HL-60 (cell line): ENCODE results near the gene CLDN6.

ENCODE experiments used
- DNase-seq, 2 experiments: peaks; one replicate each; pipeline ENCODE4 v3.0.0-alpha.2; 2010 to 2020; ENCODE audit warnings: low read depth in 1 of 2, low spot score in 1 of 2
- H3K27ac ChIP-seq: fragments of 250-450 bp; sonication (Bioruptor Pico); replicated peaks from 2 replicates; pipeline ENCODE4 v1.5.1; 2020; ENCODE audit warnings: mild to moderate bottlenecking, moderate library complexity
- H3K27me3 ChIP-seq: fragments of 250-450 bp; sonication (Bioruptor Pico); 2 replicates; pipeline ENCODE4 v1.5.1; 2021; ENCODE audit warnings: mild to moderate bottlenecking, moderate library complexity; ENCODE audit not compliant: insufficient read depth, poor library complexity, severe bottlenecking
- H3K4me3 ChIP-seq: replicated peaks from 2 replicates; pipeline ENCODE4 v1.5.1; 2011; ENCODE audit warnings: mild to moderate bottlenecking, control low read depth, low read length; ENCODE audit not compliant: insufficient read depth
- GABPA ChIP-seq: IDR thresholded peaks from 2 replicates; pipeline ENCODE4 v1.6.1; 2012; ENCODE audit warnings: low read depth
- POLR2AphosphoS5 ChIP-seq: IDR thresholded peaks from 2 replicates; pipeline ENCODE4 v1.6.1; 2012; ENCODE audit warnings: low read depth
- SPI1 ChIP-seq: IDR thresholded peaks from 2 replicates; pipeline ENCODE4 v1.6.1; 2012; ENCODE audit warnings: low read depth, mild to moderate bottlenecking, borderline replicate concordance
- TF ChIP-seq, protein P1 (sequence below): IDR thresholded peaks from one replicate; pipeline ENCODE4 v1.5.1; 2011; ENCODE audit warnings: low read length, control low read depth, inconsistent platforms; ENCODE audit not compliant: insufficient read depth
- TF ChIP-seq, protein P2 (sequence below): IDR thresholded peaks from 2 replicates; pipeline ENCODE4 v1.6.1; 2012; ENCODE audit warnings: low read depth; ENCODE audit not compliant: insufficient replicate concordance

The CLDN6 gene

DNA sequence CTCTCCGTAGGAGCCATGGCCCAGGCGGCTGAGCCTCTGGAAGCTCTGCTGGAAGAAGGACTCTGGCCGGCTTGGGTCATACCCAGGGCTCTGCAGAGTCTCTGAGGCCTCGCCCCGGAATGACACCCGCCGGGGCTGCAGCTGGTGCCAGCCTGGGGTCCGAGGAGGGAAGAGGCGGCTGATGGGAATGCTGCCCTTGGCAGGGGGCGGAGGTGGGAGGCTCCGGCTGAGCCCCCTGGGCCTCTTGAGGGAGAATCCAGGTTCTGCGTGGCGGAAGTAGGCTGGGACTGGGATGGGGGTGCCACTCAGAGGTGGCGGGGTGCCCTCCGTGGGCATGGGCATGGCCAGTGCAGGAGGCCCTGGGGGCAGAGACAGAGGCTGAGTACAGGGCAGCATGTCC is 41.3 kb downstream of the CLDN6 start:
- DNase-seq: no peak
- H3K27ac ChIP-seq: no peak overlapping the region
- H3K4me3 ChIP-seq: no peak overlapping the region
- no peaks in the 10 kb centered on the region for H3K27me3 ChIP-seq
- TF ChIP-seq POLR2AphosphoS5 (no peak), SPI1 (no peak), GABPA (no peak)
- TF ChIP-seq, protein P1, sequence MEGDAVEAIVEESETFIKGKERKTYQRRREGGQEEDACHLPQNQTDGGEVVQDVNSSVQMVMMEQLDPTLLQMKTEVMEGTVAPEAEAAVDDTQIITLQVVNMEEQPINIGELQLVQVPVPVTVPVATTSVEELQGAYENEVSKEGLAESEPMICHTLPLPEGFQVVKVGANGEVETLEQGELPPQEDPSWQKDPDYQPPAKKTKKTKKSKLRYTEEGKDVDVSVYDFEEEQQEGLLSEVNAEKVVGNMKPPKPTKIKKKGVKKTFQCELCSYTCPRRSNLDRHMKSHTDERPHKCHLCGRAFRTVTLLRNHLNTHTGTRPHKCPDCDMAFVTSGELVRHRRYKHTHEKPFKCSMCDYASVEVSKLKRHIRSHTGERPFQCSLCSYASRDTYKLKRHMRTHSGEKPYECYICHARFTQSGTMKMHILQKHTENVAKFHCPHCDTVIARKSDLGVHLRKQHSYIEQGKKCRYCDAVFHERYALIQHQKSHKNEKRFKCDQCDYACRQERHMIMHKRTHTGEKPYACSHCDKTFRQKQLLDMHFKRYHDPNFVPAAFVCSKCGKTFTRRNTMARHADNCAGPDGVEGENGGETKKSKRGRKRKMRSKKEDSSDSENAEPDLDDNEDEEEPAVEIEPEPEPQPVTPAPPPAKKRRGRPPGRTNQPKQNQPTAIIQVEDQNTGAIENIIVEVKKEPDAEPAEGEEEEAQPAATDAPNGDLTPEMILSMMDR: no peak
- TF ChIP-seq, protein P2, sequence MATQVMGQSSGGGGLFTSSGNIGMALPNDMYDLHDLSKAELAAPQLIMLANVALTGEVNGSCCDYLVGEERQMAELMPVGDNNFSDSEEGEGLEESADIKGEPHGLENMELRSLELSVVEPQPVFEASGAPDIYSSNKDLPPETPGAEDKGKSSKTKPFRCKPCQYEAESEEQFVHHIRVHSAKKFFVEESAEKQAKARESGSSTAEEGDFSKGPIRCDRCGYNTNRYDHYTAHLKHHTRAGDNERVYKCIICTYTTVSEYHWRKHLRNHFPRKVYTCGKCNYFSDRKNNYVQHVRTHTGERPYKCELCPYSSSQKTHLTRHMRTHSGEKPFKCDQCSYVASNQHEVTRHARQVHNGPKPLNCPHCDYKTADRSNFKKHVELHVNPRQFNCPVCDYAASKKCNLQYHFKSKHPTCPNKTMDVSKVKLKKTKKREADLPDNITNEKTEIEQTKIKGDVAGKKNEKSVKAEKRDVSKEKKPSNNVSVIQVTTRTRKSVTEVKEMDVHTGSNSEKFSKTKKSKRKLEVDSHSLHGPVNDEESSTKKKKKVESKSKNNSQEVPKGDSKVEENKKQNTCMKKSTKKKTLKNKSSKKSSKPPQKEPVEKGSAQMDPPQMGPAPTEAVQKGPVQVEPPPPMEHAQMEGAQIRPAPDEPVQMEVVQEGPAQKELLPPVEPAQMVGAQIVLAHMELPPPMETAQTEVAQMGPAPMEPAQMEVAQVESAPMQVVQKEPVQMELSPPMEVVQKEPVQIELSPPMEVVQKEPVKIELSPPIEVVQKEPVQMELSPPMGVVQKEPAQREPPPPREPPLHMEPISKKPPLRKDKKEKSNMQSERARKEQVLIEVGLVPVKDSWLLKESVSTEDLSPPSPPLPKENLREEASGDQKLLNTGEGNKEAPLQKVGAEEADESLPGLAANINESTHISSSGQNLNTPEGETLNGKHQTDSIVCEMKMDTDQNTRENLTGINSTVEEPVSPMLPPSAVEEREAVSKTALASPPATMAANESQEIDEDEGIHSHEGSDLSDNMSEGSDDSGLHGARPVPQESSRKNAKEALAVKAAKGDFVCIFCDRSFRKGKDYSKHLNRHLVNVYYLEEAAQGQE: no peak

DNA sequence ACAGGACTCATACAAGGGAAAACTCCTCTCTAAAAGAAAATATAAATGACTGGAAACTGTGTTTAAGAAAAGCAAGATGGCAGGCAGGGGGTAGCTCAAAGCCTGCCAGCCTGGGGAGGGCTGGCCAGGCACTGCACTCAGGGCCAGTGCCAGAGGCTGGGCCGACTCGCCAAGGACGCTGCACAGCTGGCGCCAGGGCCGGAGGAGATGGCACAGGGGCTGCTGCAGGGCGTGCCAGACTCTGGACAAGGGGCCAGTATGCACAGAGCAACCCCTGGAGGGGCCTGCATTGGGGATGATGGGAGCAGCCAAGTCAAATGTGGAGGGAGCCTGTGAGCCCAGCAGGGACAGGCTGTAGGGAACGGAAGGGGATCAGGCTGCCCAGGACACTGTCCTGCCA is 41.8 kb downstream of the CLDN6 start:
- Histone ChIP-seq H3K27ac (no peak overlapping the region), H3K27me3 (no peaks in the 10 kb centered on the region), H3K4me3 (no peak overlapping the region)
- TF ChIP-seq SPI1: no peak
- no peak for DNase-seq

DNA sequence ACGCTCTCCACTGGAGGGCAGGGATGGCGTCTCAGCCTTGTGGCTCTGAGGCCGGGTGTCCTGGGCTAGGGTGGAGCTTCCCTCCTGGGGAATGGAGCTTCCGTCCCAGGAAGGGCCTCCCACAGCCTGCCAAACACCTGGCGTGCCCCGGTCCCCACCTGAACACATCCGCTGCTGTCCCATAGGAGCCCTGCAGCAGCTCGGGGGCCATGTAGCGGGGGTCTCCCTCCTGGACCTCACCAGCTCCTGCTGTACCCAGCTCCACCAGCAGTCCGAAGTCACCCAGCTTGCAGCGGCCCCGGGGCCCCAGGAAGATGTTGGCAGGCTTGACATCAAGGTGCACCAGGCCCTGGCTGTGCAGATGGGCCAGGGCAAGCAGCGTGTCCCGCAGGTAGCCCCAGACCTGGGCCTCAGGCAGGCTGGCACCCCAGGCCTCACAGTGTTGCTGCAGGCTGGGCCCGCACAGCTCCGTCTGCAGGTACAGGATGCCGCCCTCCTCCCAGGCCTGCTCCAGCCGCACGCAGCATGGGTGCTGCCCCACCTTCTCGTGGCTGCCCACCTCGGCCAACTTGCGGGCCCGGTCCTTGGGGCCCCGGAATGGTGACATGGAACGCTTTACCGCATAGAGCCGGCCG is 42.7 kb downstream of the CLDN6 start:
- H3K27ac ChIP-seq: no peak overlapping the region
- DNase-seq: no peak
- H3K4me3 ChIP-seq: no peak overlapping the region
- no peaks in the 10 kb centered on the region for H3K27me3 ChIP-seq
- TF ChIP-seq GABPA: no peak
- TF ChIP-seq POLR2AphosphoS5: no peak
- TF ChIP-seq SPI1: no peak
- TF ChIP-seq, protein P2: no peak
- TF ChIP-seq, protein P1: no peak

DNA sequence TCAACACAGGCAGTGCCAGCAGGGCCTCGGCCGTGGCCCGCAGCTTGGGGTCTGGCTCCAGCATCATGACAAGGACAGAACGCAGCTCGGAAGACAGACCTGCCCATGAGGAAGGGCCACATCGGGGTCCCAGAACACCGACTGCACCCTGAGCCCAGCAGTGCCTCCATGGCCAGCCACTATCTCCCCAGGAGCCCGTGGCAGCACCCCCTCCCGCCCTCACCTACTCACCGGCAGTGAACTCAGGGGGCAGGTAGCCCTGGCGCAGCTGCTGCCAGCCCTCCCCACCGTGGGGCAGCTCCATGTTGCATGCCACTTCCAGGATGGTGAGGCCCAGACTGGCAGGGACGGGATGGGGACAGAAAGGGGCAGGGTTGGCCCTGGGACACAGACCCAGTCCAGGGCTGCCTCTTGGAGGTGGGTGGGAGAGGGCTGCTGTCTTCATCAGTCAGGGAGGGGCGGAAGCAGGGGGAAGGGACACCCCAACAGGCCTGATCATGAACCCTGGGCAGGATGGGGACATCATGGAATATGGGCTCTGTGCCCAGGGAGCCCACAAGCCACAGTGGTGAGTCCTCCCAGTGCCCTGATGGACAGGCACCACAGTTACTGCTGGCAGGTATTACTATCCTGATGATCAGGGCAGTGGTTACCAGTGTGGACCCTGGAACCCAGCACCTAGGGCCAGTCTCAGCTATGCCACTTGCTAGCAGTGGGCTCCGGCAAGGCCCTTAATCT is 43.5 kb downstream of the CLDN6 start:
- H3K4me3 ChIP-seq: no peak overlapping the region
- no peak overlapping the region for H3K27ac ChIP-seq
- no peaks in the 10 kb centered on the region for H3K27me3 ChIP-seq
- TF ChIP-seq GABPA (no peak), POLR2AphosphoS5 (peak; percentile 66), SPI1 (no peak)
- TF ChIP-seq, protein P1: no peak
- TF ChIP-seq, protein P2: no peak
- DNase-seq: no peak
